Measurements from ENCODE around the gene CCDC188.

CCDC188 gene

DNA sequence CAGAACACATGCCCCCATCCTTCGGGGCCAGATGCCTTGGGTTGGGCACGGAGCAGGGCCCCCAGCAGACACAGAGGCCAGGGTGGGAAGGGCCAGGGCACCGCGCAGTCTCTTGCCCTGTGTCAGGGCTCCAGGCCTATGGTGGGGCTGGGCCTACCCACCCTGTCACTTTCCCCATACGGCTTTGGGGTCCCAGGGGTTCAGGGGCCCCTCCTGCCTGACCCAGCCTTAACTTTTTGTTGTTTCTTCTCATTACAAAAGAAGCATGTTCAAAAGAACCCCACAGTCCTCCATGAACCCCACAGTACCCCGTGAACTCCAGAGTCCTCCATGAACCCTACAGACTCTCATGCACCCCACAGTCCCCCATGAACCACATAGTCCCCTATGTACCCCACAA lies 33.0 kb upstream of the CCDC188 start:
- H3K4me3 ChIP-seq (ENCODE audit: low read depth, low read length), result no peak overlapping the region
- TF ChIP-seq, protein P1, sequence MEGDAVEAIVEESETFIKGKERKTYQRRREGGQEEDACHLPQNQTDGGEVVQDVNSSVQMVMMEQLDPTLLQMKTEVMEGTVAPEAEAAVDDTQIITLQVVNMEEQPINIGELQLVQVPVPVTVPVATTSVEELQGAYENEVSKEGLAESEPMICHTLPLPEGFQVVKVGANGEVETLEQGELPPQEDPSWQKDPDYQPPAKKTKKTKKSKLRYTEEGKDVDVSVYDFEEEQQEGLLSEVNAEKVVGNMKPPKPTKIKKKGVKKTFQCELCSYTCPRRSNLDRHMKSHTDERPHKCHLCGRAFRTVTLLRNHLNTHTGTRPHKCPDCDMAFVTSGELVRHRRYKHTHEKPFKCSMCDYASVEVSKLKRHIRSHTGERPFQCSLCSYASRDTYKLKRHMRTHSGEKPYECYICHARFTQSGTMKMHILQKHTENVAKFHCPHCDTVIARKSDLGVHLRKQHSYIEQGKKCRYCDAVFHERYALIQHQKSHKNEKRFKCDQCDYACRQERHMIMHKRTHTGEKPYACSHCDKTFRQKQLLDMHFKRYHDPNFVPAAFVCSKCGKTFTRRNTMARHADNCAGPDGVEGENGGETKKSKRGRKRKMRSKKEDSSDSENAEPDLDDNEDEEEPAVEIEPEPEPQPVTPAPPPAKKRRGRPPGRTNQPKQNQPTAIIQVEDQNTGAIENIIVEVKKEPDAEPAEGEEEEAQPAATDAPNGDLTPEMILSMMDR (IDR thresholded peaks at IDR 0.05; ENCODE audit: borderline replicate concordance, insufficient read depth, low read depth, low read length), result no peak

DNA sequence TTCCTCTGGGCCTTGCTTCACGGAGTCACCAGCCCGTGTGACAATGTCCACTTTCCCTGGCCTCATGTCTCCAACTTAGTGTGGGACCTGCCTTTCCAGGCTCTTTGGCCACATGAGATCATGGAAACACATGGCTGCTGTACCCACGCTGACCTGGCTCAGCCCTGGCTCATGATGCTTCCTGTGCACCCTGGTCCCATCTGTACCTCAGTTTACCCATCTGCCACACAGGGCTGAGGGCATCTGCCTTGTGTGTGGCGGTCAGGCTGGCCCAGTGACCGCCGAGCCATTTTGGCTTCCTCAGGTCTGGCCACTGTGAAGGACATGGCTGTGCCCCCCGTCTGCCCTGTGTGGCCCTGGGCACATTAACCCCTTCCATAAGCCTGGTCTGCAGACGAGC lies 32.2 kb upstream of the CCDC188 start:
- TF ChIP-seq, protein P1 (IDR thresholded peaks at IDR 0.05; ENCODE audit: borderline replicate concordance, insufficient read depth, low read depth, low read length), result no peak
- H3K4me3 ChIP-seq (ENCODE audit: low read depth, low read length), result no peak overlapping the region

DNA sequence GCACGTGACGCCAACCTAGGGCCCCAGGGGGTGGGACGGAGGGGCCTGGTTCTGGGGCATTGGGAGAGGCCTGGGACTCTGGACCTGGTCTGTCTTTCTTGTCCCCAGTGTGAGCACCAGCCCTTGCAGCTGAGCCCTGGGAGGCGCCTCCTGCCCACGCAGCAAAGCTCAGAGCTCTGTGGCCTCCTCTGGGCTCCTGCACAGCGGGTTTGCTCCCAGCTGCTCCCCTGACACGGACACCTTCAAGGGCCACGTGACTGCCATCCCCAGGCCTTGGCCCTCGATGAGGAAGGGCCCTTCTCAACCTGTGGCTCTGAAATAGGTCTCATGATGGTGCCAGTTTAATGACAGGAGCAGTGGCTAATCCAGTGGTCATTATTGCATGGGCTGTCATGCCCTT lies 31.5 kb upstream of the CCDC188 start:
- no peak overlapping the region for H3K4me3 ChIP-seq (ENCODE audit: low read depth, low read length)

DNA sequence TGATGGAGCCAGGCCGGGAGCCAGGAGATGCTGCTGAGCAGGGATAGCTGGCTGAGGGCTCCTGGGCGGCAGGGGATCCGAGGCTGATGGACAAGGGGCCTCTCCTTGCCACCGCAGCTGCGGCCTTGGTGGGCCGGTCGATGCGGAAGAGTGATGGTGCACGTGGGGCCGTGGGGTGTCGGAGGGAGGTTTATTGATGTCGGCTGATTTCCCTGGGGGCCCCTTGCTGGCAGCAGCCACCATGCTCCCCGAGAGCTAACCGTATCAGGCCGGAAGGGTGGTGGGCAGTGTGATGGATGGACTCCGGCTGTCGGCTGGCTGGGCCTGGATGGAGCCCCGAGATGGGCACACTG lies 31.0 kb upstream of the CCDC188 start:
- TF ChIP-seq, protein P1 (IDR thresholded peaks at IDR 0.05; ENCODE audit: borderline replicate concordance, insufficient read depth, low read depth, low read length), result no peak
- no peak overlapping the region for H3K4me3 ChIP-seq (ENCODE audit: low read depth, low read length)

More for the DNA sequence above, 31.5 kb upstream of the CCDC188 start:
- TF ChIP-seq, protein P1 (IDR thresholded peaks at IDR 0.05; ENCODE audit: borderline replicate concordance, insufficient read depth, low read depth, low read length), result no peak

DNA sequence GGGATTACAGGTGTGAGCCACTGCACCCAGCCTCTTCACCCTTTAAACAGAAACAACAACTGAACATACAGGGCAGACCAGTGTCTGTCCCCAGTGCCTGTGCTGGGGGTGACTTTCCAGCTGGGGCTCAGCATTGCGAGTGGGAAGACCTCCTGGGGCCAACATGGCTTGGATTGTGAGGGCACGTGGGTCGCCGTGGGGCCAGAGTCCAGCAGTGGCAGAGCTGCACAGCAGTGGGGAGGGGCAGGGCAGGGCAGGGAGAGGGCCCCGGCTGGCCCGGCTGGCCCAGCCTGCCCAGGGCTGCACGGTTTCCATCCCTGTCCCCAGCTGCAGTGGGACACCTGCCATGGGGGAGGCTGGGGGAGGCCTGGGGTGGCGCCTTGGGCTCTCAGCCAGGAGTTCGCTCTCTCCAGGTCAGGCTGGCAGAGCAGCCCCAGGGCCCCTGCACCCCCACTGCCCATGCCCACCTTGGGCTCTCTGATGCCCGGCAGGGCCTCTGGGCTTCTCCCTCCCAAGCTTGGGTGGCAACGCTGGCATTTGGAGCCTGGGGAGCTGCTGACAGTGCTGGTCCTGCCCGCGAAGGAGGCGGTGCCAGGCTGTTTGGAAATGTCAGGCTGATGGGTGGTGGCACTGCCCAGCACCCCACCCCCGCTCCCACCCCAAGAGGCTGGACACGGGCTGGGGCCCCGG lies 30.5 kb upstream of the CCDC188 start:
- TF ChIP-seq, protein P1 (IDR thresholded peaks at IDR 0.05; ENCODE audit: borderline replicate concordance, insufficient read depth, low read depth, low read length), result no peak
- no peak overlapping the region for H3K4me3 ChIP-seq (ENCODE audit: low read depth, low read length)

DNA sequence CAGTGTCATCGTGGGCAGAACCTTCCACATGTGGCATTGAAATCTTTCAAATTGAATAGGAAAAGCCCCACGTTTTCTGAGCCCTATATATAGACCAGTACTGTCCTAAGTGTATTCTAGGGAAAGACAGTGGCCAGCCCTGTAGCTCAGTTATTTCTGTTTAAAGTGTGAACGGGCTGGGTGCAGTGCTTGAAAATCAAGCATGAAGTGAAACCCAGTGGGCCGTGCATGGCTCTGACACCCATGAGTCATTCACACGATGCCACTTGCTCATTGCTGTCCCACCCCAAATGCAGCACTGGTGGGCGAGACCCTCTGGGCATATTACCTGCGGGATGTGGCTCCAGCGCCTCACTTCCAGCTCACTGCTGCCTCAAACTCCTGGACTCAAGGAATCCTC lies 29.8 kb upstream of the CCDC188 start:
- TF ChIP-seq, protein P1 (IDR thresholded peaks at IDR 0.05; ENCODE audit: borderline replicate concordance, insufficient read depth, low read depth, low read length), result no peak
- no peak overlapping the region for H3K4me3 ChIP-seq (ENCODE audit: low read depth, low read length)

DNA sequence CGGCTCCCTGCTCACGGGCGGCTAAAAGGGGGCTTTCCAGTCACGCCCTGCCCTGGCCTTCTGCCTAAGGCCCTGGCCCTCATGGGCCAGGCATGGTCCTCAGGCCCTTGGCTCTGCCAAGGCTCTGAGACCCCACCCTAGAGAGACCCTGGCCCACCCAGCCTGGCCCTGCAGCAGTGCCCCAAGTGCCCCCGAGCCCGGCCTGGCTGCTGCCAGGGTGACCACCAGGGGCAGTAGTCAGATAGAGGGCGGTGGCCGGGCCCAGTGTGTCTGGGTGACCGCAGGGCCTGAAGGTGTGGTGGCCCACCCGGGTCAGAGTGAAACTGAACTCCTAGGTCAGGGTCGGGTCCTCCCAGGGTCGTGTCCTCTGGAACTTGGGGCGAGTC lies 29.4 kb upstream of the CCDC188 start:
- TF ChIP-seq, protein P1 (IDR thresholded peaks at IDR 0.05; ENCODE audit: borderline replicate concordance, insufficient read depth, low read depth, low read length), result peak; percentile 19; the same call in 1 of the 2 replicates
- no peak overlapping the region for H3K4me3 ChIP-seq (ENCODE audit: low read depth, low read length)

Data from GM12875 (cell line).